Endothelial cell of umbilical vein (primary cell): ENCODE results near the gene NGEF. TPM values are rescaled to one million over a fixed set of nuclear protein-coding genes. Genes with fewer than 3 reads are reported as not detected.

ENCODE experiments used
- BruUV-seq: library from RNA; stranded (reverse); fragments of 400-500 nt; replicated peaks from 2 replicates; lab custom pipeline; 2021; lab: Mats Ljungman, UMichigan
- CTCF ChIA-PET: fragments of 300-600, 350-600 bp; sonication (Branson Sonifier 250); formaldehyde crosslinking; loops from one replicate; lab custom pipeline; 2021; ENCODE audit warnings: antibody characterized with exemption, inconsistent platforms; lab: Charles Lee
- POLR2A ChIA-PET: fragments of 300-600, 350-600 bp; sonication (Branson Sonifier 250); formaldehyde crosslinking; loops from one replicate; lab custom pipeline; 2021; ENCODE audit warnings: antibody characterized with exemption, inconsistent platforms; lab: Charles Lee
- DNase-seq: peaks from one replicate; pipeline ENCODE4 v3.0.0-alpha.2; 2011; ENCODE audit warnings: low read depth, low spot score
- FAIRE-seq: peaks from 2 replicates; lab custom pipeline; 2011; peaks lifted over from hg19 to GRCh38; lab: Jason Lieb, UNC
- H2AFZ ChIP-seq: 2 replicates; pipeline ENCODE4 v1.6.0; 2012; ENCODE audit warnings: low read depth, low read length, control low read depth, inconsistent platforms
- H3K27ac ChIP-seq: 2 replicates; pipeline ENCODE4 v1.5.1; 2011; ENCODE audit warnings: low read depth, mild to moderate bottlenecking, control low read depth, low read length, moderate library complexity; ENCODE audit not compliant: insufficient read depth
- H3K27me3 ChIP-seq, 2 experiments: 2 replicates each; pipeline versions ENCODE4 v1.6.0 to v1.6.1; 2011; ENCODE audit warnings: low read length in 2 of 2, mixed read lengths in 1 of 2; ENCODE audit not compliant: control insufficient read depth in 2 of 2, insufficient read depth in 2 of 2
- H3K36me3 ChIP-seq, 2 experiments: 2 replicates in 1 of 2; 3 replicates in 1 of 2; pipeline ENCODE4 v1.5.1; 2011; ENCODE audit warnings: low read length in 2 of 2, mild to moderate bottlenecking in 1 of 2, moderate library complexity in 1 of 2; ENCODE audit not compliant: control insufficient read depth in 2 of 2, insufficient read depth in 2 of 2; ENCODE audit errors: extremely low read depth in 1 of 2
- H3K4me1 ChIP-seq: 3 replicates; pipeline ENCODE4 v1.5.1; 2011; ENCODE audit warnings: mild to moderate bottlenecking, low read length; ENCODE audit not compliant: control insufficient read depth, insufficient read depth; ENCODE audit errors: extremely low read depth
- H3K4me2 ChIP-seq: 2 replicates; pipeline ENCODE4 v1.6.1; 2011; ENCODE audit warnings: low read length, control low read depth, mixed read lengths; ENCODE audit not compliant: insufficient read depth
- H3K4me3 ChIP-seq, 3 experiments: fragments of 200-600 bp in 1 of 3; sonication (generic), shearing (Covaris generic) in 1 of 3; replicated peaks in 1 of 3; 2 replicates each; pipeline ENCODE4 v1.5.1; 2011 to 2016; ENCODE audit warnings: control low read depth in 3 of 3, low read length in 3 of 3, mild to moderate bottlenecking in 2 of 3, inconsistent platforms in 1 of 3, low read depth in 1 of 3, moderate library complexity in 1 of 3; ENCODE audit not compliant: insufficient read depth in 1 of 3
- H3K79me2 ChIP-seq: 2 replicates; pipeline ENCODE4 v1.6.0; 2012; ENCODE audit warnings: low read length, inconsistent platforms; ENCODE audit not compliant: control insufficient read depth, insufficient read depth
- H3K9ac ChIP-seq: replicated peaks from 2 replicates; pipeline ENCODE3; 2011; ENCODE audit warnings: low read length, control low read depth; ENCODE audit not compliant: insufficient read depth; ENCODE audit errors: extremely low read depth
- H3K9me1 ChIP-seq: replicated peaks from 3 replicates; pipeline ENCODE4 v1.6.0; 2011; ENCODE audit warnings: mild to moderate bottlenecking, low read length; ENCODE audit not compliant: control insufficient read depth, insufficient read depth; ENCODE audit errors: extremely low read depth
- H3K9me3 ChIP-seq: replicated peaks from 2 replicates; pipeline ENCODE4 v1.5.1; 2012; ENCODE audit warnings: low read length, inconsistent platforms; ENCODE audit not compliant: control insufficient read depth, insufficient read depth
- H4K20me1 ChIP-seq: replicated peaks from 2 replicates; pipeline ENCODE3; 2011; ENCODE audit warnings: mild to moderate bottlenecking, low read length; ENCODE audit not compliant: control insufficient read depth, insufficient read depth; ENCODE audit errors: extremely low read depth
- EZH2 ChIP-seq: IDR thresholded peaks from 2 replicates; pipeline ENCODE4 v1.6.1; 2012; ENCODE audit warnings: borderline replicate concordance, low read depth, mild to moderate bottlenecking, moderate library complexity, low read length, inconsistent platforms; ENCODE audit not compliant: severe bottlenecking
- FOS ChIP-seq: IDR thresholded peaks from 2 replicates; pipeline ENCODE4 v1.6.1; 2011; ENCODE audit warnings: mild to moderate bottlenecking, low read length, moderate library complexity, borderline replicate concordance; ENCODE audit not compliant: insufficient read depth
- GATA2 ChIP-seq: IDR thresholded peaks from 2 replicates; pipeline ENCODE4 v1.7.0; 2011; ENCODE audit warnings: low read depth, mild to moderate bottlenecking, moderate library complexity, mixed read lengths, low read length; ENCODE audit not compliant: insufficient read length, insufficient read depth
- JUN ChIP-seq: IDR thresholded peaks from 2 replicates; pipeline ENCODE4 v1.6.1; 2011; ENCODE audit warnings: borderline replicate concordance, low read depth; ENCODE audit not compliant: insufficient read length, insufficient read depth
- MAX ChIP-seq: IDR thresholded peaks from 2 replicates; pipeline ENCODE4 v1.6.1; 2011; ENCODE audit not compliant: insufficient read depth, insufficient read length
- MYC ChIP-seq: IDR thresholded peaks from one replicate; pipeline ENCODE4 v1.6.1; 2011; ENCODE audit warnings: mild to moderate bottlenecking, low read depth, low read length
- POLR2A ChIP-seq: IDR thresholded peaks from 2 replicates; pipeline ENCODE4 v1.6.1; 2012; ENCODE audit warnings: low read depth, mild to moderate bottlenecking, control low read depth, low read length
- POLR2AphosphoS5 ChIP-seq: IDR thresholded peaks from 2 replicates; pipeline ENCODE4 v1.6.1; 2012; ENCODE audit warnings: low read depth, mild to moderate bottlenecking, control low read depth, low read length, moderate library complexity; ENCODE audit not compliant: insufficient read depth
- dilution Hi-C: fragments of 300-500 bp; cut with MboI; formaldehyde crosslinking; loops from one replicate; pipeline ENCODE4 v1.15.0; 2019; ENCODE audit warnings: low sequenced_read_pairs; ENCODE audit not compliant: extremely low pct_ligation_motif_present
- intact Hi-C: fragments of 100-400 bp; cut with micrococcal nuclease; formaldehyde crosslinking; loops from one replicate; pipeline ENCODE4 v1.10.0; 2022
- polyA plus RNA-seq, 4 experiments: library from polyadenylated mRNA; depleted of rRNA in 3 of 4; stranded (reverse) in 3 of 4; unstranded in 1 of 4; fragments of >200 nt; gene quantifications; 2 replicates each; pipeline versions ENCODE4 v1.2.1 to v1.2.3, GENCODE V29; 2011 to 2012; ENCODE audit warnings: missing spikeins in 1 of 4
- total RNA-seq: library from RNA; stranded (reverse); gene quantifications from 2 replicates; pipeline ENCODE4 v1.2.3, GENCODE V29; 2021
- TF ChIP-seq, protein P1 (sequence below), 2 donors: IDR thresholded peaks; 1 replicate in 1 of 2; 2 replicates in 1 of 2; pipeline ENCODE4 v1.5.1; 2011; ENCODE audit warnings: low read length in 2 of 2, mild to moderate bottlenecking in 2 of 2, moderate library complexity in 2 of 2, control low read depth in 1 of 2, inconsistent platforms in 1 of 2, low read depth in 1 of 2; ENCODE audit not compliant: insufficient read depth in 1 of 2; ENCODE audit errors: extremely low read depth in 1 of 2

The NGEF gene
- total and polyA plus RNA-seq, 2 donors (not counting 3 experiments of a cell fraction or from before 2014, with no cell fraction given) = 0.22 to 0.41 TPM

DNA sequence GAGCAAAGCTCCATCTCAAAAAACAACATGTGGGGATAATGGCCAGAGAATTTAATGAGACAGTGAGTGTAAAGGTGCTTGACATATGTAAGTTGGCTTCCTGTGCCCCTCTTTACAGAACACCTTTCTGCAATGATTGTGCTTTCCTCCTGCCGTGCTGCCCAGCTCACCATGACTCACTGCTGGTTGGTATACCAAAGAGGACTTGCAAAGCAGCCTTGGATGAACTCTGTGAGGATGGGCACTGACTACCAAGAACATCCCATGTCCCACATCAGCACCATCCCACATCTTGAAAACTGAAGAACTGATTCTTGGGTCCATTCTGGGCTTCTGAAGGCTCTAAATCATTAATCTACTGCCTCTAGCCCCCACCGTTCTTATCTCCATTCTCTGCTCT lies 52.2 kb downstream of the NGEF start:
- ChIA-PET CTCF (no interaction called here), POLR2A (no interaction called here)
- no peak overlapping the region for H3K4me3 ChIP-seq
- FAIRE-seq (no peak), DNase-seq (no peak)
- no peak overlapping the region for H3K4me2 ChIP-seq
- no TSS peak for BruUV-seq
- H3K27me3 ChIP-seq = peaks cover 3 to 5% of the 10 kb centered on the region in 2 experiments
- H3K9ac ChIP-seq = no peak overlapping the region
- dilution Hi-C loops (no loop called here), intact Hi-C loops (no loop called here)
- no peaks in the 10 kb centered on the region for H3K9me1 ChIP-seq
- no peaks in the 10 kb centered on the region for H3K9me3 ChIP-seq
- no peaks in the 10 kb centered on the region for H3K4me1 ChIP-seq
- no peaks in the 10 kb centered on the region for H3K79me2 ChIP-seq
- no peak overlapping the region for H2AFZ ChIP-seq
- no peaks in the 10 kb centered on the region for H3K36me3 ChIP-seq
- H4K20me1 ChIP-seq = no peaks in the 10 kb centered on the region
- TF ChIP-seq MYC = no peak
- no peak for TF ChIP-seq MAX
- TF ChIP-seq, protein P1, sequence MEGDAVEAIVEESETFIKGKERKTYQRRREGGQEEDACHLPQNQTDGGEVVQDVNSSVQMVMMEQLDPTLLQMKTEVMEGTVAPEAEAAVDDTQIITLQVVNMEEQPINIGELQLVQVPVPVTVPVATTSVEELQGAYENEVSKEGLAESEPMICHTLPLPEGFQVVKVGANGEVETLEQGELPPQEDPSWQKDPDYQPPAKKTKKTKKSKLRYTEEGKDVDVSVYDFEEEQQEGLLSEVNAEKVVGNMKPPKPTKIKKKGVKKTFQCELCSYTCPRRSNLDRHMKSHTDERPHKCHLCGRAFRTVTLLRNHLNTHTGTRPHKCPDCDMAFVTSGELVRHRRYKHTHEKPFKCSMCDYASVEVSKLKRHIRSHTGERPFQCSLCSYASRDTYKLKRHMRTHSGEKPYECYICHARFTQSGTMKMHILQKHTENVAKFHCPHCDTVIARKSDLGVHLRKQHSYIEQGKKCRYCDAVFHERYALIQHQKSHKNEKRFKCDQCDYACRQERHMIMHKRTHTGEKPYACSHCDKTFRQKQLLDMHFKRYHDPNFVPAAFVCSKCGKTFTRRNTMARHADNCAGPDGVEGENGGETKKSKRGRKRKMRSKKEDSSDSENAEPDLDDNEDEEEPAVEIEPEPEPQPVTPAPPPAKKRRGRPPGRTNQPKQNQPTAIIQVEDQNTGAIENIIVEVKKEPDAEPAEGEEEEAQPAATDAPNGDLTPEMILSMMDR (IDR thresholded peaks at IDR 0.05; ENCODE audit: extremely low read depth in 1 of 2, insufficient read depth in 1 of 2, low read depth in 1 of 2, low read length in 2 of 2) = no peak
- no peak for TF ChIP-seq GATA2
- TF ChIP-seq EZH2 = no peak
- TF ChIP-seq JUN = no peak
- TF ChIP-seq POLR2AphosphoS5 = no peak
- TF ChIP-seq FOS = no peak
- no peak for TF ChIP-seq POLR2A
- H3K27ac ChIP-seq = no peak overlapping the region
